NOMO-1 treated with dmso at 0.1 percent for 144 hours (cell line): Measurements from ENCODE around the gene WWP2.

Experiments
- DNase-seq: peaks from one replicate; lab custom pipeline; 2025; ENCODE audit not compliant: unreplicated experiment; lab: John Stamatoyannopoulos, UW

The WWP2 gene

DNA sequence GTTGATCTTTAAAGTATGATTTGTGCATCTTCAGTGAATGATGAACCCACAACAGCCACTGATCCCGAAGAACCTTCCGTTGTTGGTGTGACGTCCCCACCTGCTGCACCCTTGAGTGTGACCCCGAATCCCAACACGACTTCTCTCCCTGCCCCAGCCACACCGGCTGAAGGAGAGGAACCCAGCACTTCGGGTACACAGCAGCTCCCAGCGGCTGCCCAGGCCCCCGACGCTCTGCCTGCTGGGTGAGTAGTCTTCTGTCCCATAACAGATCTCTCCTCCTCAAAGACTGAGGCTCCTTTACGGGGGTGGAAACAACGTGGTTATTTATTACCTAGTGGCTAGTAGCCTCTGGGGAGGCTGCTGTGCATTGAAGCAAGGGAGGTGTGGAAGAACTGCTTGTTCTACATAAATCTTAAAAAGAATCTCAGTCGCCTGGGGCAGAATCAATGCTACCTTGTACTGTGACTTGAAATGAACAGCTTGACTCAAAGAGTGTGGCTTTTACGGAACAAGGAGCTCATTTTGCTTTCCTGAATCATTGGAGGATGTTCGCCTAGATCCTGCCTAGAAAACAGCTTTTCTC, 126.0 kb downstream of the WWP2 start:
- no peak for DNase-seq

DNA sequence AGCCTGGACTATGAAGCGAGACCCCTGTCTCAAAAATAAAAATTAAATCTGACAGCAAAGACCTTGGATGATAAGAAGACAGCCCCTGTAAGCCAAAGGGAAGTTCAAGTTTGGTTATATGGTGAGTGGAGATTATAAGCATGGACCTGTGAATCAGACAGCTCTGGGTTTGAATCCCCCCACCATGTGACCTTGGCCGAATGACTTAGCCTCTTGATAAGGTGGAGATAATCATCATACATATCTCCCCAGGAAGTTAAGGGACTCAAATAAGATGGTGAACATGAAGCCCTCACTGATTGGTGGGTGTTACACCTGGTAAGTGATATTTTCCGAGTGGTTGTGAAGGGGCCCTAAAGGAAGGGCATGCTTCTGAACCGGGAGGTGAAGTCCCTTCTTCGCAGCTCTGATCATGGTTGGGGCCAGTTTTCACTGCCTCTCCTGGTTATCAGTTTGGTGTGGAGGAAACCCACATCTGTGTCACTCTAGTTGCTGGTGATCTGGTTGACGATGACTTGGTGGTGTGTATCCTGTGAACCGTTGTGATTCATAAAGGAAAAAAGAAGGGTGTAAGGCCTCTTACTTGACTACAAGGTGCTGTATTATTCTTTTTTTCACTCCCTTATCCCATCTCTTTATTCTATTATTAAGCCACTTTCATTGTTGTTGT, 127.3 kb downstream of the WWP2 start:
- DNase-seq: no peak

DNA sequence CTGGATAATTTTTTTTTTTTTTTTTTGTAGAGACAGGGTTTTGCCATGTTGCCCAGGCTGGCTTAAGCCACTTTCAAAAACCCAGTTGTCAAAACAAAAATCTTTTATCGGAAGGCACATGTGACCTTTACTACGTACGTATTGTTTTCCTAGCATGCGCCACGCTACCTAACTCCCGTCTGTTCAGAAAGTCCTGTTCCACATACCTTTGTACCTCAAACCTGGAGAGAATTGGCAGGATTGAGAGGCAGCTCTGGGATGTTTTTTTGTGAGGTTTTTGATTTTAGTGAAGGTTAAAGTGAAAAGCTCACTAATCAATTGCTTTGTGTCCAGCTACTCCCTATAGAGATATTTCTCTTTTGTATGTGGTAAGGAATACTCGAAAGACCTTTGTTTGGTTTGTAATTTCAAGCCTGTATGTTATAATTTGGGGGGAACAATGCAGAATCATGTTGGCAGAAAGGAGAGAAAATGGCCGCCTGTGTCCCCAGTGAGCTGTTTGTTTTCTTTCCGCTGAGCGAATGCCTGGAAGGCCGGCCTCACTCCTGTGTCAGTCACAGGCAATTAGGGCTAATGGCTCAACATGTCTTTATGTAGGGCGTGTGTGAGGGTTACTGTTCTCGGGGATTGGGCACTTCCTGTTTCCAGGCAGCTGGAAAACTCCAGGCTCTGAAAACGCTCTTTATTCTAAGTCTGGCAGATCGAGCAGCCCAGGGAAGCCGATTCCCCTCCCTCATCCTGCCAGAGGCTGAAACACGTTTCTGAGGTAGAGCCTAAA, 128.2 kb downstream of the WWP2 start:
- DNase-seq: no peak

DNA sequence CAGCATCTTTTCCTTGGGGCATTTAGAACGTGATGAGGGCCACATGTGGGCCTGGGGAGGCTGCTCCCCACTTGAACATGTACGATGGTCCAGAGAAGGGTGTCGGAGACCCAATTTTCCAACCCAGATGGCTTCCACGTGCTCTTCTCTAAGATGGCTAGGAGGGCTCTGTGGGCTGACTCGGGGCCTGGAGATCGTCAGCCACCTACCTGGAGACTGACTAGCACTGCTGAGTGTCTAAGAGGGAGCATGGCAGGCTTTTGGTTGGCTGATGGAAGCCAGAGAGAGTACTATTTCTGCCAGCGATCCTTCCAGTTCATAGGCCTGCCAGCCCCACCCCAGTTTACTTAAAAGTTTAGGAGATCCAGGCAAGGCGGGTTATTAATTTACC, 128.8 kb downstream of the WWP2 start:
- DNase-seq: no peak

DNA sequence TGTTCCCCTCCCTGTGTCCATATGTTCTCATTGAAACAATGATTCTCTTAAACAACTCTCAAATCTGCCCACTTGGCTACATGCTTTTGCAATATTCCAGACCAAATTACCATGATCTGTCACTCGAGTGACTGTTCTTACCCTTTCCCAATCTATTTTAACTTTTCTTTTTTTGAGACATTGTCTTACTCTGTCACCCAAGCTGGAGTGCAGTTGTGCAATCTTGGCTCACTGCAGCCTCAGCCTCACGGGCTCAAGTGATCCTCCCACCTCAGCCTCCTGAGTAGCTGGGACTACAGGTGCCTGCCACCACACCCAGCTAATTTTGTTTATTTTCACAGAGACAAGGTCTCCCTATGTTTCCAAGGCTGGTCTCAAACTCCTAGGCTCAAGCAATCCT, 130.2 kb downstream of the WWP2 start:
- DNase-seq: no peak

DNA sequence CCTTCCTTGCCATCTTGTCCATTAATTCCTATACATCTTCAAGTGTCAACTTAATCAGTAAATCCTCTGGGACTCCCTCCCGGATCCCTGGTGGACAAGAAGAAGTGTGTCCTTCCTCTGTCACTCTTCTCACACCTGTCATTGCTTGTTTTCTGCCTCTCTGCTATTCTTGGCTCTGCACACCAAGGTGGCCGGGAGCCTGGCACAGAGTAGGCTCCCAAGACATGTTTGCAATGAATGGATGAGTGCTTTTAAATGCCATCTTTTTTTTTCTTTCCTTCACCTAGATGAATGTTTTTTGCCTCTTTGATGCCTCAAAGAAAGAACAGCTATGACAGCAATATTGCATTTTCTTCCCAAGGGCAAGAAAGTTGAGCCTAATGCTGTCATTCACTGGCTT, 131.0 kb downstream of the WWP2 start:
- no peak for DNase-seq

DNA sequence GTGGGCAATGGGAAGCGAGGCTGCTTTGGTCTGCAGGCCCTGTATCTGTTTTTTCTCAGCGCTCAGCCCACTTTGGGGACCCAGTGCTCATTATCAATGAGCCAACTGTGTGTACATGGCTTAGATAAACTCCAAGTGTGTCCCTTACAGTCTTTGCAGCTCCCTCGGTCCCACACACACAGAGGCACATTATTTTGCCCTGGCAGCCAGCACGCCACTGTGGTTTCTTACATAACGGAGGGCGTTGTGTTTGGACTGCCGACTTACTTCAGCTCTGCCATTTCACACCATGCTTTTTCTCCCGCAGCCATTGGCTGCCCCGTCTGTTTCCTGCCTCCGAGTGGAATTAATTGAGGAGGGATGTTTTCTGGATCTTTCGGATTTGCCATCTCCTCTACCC, 132.5 kb downstream of the WWP2 start:
- DNase-seq: no peak

DNA sequence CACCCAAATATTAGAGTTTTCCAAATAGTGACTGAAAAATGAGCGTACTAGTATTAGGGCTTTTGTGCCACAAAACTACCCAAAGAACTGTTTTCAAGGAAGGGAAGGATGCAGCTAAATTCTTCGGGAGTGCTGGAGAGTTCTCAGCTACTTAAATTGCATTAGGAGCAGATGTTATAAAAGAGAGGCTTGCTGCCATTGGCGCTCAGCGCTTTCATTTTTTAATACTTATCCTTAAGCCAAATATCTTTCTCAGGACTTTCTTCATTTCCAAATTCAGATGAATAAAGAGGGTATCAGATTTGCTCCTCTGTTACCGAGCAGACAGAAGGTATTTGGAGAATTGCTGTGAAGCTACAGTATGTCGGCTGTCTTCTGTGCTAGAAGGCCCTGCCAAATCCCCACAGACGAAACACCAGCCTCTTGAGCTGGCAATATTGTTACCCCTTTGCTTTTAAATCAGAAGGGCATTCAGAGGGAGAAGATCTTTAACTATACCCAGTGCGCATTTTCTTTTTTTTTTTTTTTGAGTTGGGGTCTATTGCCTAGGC, 141.8 kb downstream of the WWP2 start:
- no peak for DNase-seq

DNA sequence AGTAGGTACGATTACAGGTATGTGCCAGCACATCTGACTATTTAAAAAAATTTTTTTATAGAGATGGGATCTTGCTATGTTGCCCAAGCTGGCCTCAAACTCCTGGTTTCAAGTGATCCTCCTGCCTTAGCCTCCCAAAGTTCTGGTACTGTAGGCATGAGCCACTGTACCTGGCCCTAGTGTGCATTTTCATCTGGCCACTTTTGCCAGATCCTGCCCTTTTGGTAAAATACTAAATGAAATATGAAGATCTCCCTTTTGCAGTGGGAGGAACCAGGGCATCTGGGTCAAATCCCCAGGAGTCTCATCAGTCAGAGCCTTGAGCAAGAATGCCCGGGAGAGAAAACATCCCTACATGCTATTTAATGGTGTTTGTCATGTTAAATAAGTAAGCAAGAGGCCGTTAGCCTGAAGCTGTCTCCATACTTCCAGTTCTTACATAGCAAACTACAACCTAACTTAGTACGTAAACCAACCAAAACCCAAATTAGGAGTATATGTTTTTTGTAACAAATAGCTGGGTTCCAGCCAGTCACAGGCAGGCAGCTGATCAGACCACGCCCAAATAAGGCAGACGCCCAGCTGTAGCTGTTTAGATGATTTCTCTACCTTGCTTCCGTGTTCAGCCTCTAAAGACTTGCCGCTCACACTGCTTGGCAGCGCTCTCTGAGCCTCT, 142.5 kb downstream of the WWP2 start:
- no peak for DNase-seq

DNA sequence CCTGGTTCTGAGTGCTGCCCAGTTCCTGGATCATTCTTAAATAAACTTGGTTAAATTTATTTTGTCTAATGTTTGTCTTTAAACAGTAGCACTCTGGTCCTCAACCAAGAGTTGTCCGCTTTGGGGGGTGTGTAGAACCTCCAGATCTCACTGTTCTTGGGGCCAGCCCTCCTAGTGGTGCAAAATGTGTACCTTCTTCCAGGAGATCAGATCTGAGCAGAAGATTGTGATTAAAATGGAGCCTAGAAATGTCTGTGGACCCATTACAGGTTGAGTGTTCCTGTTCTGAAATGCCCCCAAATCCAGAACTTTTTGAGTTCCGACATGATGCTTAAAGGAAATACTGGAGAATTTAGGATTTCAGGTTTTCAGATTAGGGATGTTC, 143.0 kb downstream of the WWP2 start:
- DNase-seq: no peak

DNA sequence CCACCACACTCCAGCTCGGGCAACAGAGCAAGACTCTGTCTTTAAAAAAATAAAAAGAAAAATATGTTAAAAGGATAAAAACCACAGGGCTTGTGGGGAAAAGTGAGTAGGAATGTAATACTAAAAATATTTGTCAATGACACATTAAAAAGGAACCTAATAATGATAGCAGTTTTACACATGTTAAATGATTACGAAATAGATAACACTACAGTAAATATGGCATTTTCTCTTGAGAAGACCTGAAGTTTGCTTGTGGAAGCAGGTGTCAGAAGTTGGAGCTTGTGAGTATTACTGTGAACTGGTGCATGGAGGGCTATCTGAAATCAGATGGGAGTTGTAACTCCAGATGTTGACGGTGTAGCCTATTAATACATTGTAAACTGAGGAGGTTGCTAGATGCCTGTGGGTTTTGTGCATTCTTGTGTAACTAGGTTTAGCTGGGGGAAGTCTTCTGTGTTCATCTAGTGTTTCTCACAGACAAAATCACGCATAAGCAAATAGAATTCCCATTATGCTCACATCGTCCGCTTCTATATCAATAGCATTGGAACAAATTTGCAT, 144.8 kb downstream of the WWP2 start:
- no peak for DNase-seq

DNA sequence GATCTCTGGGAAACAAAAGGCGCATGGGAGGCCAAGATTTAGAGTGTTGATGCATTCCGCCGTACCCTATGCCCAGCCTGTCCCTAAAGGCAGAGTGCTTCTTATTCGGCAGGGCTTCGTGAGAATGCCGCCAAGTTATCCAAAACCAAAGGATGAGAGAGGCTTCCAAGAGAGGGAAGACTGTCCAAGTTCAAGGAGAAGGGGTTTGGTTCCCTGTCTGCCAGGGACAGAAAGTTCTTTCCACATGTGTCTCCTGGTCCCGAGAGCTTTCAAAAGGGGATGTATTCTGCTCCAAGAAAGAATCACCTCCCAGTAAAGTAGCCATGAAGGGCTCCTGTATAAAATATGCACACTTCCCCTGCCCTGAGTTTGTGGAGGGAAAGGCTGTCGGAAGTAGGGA, 146.9 kb downstream of the WWP2 start:
- DNase-seq: no peak

DNA sequence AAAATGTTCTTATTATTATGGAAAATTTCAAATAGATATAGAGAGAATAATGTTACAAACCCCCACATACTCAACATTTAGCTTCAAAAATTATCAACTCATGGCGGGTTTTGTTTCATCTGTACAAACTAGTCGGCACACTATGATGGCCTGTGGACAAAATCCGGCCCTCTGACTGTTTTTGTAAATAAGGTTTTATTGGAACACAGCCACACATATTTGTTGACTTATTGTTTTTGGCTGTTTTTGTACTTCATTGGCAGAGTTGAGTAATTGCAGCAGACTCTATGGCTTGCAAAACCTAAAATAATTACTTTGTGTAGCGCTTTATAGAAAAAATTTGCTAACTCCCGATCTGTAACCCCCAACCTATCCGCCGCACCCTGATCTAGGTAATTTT, 147.6 kb downstream of the WWP2 start:
- no peak for DNase-seq

DNA sequence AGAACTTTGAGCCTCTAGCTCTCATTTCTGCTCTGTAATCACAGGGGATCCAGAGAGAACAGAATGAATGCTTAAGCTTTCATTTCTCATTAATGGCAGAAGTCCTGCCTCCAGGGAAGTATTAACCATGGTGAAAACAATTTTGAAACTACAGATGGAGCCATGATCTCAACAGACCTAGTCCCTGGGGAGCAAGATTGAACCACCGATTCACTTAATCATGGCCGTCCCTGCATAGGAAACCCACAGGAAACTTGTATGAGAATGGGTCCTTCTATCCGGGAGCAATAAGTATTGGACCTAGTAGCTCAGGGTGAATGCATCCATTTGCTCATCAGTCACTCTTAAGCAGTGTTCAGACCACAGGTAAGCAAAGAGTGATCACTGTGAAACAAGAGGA, 148.8 kb downstream of the WWP2 start:
- no peak for DNase-seq

DNA sequence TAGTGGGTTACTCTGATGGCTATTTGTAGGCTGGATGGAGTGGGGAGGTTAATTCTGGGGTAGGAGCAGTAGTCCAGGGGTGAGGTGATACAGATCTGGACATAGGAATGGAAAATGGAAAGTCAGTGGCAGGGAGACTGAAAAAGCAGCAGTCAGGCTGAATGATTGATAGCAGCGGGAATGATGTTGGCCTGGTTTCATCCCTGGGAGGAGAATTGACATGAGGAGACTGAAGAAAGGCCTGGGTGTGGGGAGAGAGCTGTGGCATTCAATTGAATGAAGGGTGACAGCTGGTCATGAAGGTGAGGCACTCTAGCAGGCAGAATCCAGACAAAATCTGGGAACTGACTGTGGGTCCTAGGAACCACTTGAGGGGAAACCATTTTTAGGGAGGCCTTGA, 154.3 kb downstream of the WWP2 start:
- no peak for DNase-seq

DNA sequence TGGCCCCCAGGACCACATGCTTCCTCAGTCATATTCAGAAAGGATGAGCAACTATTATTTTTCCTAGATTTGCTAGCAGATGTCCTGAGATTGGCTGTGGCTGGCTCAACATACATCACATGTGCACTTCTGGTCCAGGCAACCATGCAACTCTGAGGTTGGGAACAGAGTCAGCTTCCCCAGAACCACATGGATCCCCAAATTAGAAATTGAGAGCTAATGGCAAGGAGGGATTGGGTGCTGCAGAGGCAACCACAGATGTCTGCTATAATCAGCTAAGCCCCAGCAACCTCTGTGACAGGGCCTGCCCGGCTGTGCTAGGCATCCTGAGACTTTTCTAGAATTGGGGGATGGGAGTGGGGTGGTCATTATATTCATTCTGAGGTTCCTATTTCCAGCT, 155.2 kb downstream of the WWP2 start:
- DNase-seq: no peak

DNA sequence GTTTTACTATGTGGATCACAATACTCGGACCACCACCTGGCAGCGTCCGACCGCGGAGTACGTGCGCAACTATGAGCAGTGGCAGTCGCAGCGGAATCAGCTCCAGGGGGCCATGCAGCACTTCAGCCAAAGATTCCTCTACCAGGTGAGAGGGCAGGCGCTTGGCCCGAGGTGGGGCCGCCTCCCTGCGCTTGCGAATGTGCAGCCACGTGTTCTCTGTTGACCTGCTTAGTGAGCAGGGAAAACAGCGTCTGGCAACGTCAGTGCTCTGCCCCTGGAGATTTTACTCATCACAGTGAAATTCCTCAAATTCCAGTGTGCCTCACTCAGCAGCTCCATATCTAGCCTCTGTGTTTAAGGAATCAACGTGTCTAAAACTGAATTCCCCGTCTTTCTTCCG, 155.6 kb downstream of the WWP2 start:
- DNase-seq: no peak

DNA sequence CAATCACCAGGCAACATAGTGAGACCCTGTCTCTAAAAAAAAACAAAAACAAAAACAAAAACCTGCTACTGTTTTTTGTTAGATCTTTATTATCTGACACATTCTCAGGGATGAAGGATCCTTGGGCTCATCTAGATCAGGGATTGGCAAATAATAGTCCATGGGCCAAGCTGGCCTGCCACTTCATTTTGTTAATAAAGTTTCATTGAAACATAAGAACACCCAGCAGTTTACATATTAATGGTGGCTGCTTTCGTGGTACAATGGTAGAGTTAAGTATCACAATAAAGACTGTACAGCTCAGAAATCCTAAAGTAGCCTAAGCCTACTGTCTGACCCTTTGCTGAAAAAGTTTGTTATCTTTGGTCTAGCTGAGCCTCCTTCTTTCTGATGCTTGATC, 156.1 kb downstream of the WWP2 start:
- DNase-seq: no peak

DNA sequence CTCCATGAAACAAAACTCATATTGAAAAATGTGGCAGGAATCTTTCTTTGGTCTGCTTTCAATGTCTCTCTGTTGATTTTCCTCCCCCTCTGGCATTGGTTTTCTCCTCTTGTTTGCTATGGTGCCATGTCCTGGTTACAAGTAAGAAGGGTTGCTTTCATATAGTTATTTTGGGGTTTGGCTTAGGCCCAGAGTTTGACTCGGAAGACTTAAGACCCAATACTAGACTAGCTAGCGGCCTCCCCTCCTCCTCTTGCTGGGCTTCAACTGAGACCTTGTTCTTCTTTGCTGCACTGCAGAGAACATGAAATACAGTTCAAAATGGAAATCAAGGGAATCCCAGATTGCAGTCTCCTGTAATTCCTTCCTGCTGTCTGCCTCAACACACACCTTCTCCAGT, 159.0 kb downstream of the WWP2 start:
- no peak for DNase-seq

DNA sequence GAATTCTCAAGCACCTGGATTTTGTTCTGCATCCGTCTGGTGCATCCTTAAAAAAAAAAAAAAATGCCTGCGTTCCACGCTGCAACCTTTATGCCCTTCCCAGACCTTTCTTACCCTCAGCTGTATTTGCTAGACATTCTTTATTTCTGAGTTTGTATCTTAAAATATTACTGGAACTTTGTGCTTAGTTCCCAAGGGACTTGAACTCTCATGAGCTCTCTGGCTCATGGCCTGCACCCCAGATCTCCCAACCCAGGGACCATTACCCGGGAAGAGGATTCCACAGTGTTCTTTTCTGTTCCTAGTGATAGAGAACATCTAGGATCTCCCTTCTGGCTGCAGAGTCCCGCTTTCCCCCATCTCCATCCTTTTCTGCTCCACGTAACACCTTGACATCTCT, 160.1 kb downstream of the WWP2 start:
- DNase-seq: no peak

DNA sequence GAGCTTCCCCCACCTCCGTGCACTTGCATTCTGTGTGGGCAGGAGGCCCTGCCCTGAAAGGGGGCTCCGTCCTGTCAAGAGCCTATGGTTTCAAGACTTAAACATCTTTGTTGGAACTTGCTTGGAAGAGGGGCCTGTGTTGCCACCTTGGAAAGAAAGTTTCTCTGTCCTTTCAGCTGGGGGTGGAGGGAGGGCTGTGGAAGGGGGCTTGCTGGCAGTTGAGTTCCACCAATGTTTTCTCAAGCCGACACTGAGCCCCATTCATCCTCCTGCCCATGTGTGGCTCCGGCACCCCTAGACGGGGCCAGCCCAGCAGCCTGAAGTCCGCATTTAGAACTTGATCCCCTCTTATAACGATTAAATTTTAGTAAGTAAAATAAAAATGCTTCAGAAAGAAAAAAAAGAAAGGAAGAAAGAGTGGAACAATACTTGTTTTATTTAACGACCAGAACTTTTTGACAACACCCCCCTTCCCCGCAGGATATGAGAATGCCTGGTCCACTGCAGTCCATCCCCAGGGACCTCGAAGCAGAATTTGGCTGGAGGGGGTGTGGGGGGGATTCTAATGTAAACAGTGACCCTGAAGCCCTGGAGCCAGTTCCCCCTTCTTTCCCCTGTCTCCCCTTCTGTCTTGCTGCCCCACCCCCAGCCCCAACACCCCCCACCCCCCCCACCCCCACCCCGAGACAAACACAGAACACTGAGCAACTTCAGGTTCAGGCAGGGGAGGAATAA, 162.1 kb downstream of the WWP2 start:
- DNase-seq: no peak
